Astrocyte of the spinal cord (primary cell): ENCODE data around the gene SLC26A2.

Source experiments
- DNase-seq: peaks from one replicate; pipeline ENCODE4 v3.0.0; 2011; ENCODE audit warnings: low read depth, low spot score
- H3K4me3 ChIP-seq: 2 replicates; pipeline ENCODE4 v1.5.1; 2011; ENCODE audit warnings: low read depth, mild to moderate bottlenecking, low read length, moderate library complexity
- CTCF ChIP-seq: IDR thresholded peaks from 2 replicates; pipeline ENCODE4 v1.5.1; 2012; ENCODE audit warnings: low read depth, mild to moderate bottlenecking, low read length, inconsistent platforms
- in situ Hi-C: cut with HindIII; loops from 2 replicates; pipeline ENCODE4 v1.10.0; 2017; ENCODE audit warnings: low sequenced_read_pairs

The SLC26A2 gene

GRCh38 chr5:149961186-149961685 is 678 bp downstream of the SLC26A2 start:
- peak; percentile 9 for DNase-seq
- peak overlapping the region; percentile 78 for H3K4me3 ChIP-seq
- in situ Hi-C loops: no loop called here
- TF ChIP-seq CTCF: no peak

- peak; percentile 65 for TF ChIP-seq CTCF
- H3K4me3 ChIP-seq: peak overlapping the region; percentile 78
- in situ Hi-C loops: no loop called here
- DNase-seq: peak; percentile 71
These were observed 1.4 kb downstream of the SLC26A2 start for GRCh38 chr5:149961957-149962409.

GRCh38 chr5:149962601-149963300 is 2.2 kb downstream of the SLC26A2 start:
- DNase-seq: no peak
- no peak overlapping the region for H3K4me3 ChIP-seq
- in situ Hi-C loops: no loop called here
- no peak for TF ChIP-seq CTCF

GRCh38 chr5:149963729-149964128 is 3.2 kb downstream of the SLC26A2 start:
- DNase-seq: no peak
- no peak overlapping the region for H3K4me3 ChIP-seq
- in situ Hi-C loops: no loop called here
- TF ChIP-seq CTCF: no peak

- TF ChIP-seq CTCF: no peak
- H3K4me3 ChIP-seq: no peak overlapping the region
These were observed 6.4 kb downstream of the SLC26A2 start for GRCh38 chr5:149966946-149967345.

GRCh38 chr5:149969181-149969930 is 8.8 kb downstream of the SLC26A2 start:
- no peak overlapping the region for H3K4me3 ChIP-seq
- no peak for DNase-seq
- in situ Hi-C loops: no loop called here
- no peak for TF ChIP-seq CTCF

More at GRCh38 chr5:149966946-149967345, 6.4 kb downstream of the SLC26A2 start:
- in situ Hi-C loops: no loop called here
- no peak for DNase-seq
